Embryonic facial prominence (tissue), 1 donor: Measurements from ENCODE around the gene JAKMIP1.

ENCODE experiments used
- DNase-seq: peaks from one replicate; pipeline ENCODE4 v3.0.0-alpha.2; 2016; ENCODE audit errors: extremely low spot score

JAKMIP1 gene

GRCh38 chr4:6065166-6065565 is 135.2 kb downstream of the JAKMIP1 start:
- DNase-seq = no peak

DNA sequence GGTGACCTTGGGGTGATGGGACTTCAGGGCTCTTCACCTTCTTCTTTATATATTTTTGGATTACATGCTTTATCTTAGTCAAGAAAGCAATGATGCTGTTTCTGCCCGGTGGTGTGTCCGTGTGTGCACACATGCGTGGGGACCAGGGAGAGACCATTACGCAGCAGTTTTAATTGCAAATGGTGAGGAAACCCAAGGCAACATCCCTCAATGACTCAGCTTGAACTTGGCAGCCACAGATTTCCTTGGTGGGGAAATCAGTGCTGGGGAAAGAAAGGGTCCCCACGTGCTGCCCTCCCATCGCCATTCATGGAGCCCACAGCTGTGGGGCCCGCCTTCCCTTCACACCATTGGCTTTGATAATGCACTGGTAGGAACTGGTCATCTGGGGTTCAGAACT is 136.0 kb downstream of the JAKMIP1 start:
- DNase-seq = no peak

DNA sequence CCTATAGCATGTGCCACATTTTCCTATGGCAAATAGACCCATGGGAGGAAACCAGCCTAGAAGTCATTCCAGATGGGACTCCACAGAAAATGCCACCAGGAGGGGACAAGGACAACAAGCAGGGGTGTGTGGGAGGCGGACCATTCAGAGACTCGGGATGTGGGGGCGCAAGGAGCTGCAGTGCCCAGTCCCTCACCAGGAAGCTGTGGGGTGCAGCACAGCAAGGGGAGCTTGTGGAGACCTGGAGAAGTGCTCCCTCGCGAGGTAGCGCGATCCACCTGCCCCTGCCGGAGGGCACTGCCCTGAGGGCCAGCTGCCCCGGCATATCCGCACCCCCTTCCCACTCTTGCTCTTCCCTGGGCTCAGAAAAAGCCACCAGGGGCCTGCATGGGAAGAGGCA is 136.7 kb downstream of the JAKMIP1 start:
- no peak for DNase-seq

DNA sequence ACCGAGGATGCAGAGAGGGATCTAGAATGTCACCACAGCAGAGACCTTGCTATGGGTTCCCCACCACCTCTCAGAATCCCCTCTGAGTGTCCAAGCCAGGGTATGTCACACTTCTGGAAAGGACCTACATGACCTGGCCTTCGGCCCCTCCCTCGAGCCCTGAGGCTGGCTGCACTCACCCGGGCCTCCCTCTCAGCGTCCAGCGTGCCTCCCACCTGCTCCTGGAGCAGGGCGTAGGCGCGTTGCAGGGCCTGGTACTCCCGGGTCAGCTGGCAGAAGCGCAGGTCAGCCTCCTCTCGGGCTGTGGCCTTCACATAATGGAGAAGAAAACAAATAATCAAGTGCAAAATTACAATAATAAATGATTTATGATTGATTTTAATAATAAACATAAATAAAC is 138.2 kb downstream of the JAKMIP1 start:
- DNase-seq = no peak

DNA sequence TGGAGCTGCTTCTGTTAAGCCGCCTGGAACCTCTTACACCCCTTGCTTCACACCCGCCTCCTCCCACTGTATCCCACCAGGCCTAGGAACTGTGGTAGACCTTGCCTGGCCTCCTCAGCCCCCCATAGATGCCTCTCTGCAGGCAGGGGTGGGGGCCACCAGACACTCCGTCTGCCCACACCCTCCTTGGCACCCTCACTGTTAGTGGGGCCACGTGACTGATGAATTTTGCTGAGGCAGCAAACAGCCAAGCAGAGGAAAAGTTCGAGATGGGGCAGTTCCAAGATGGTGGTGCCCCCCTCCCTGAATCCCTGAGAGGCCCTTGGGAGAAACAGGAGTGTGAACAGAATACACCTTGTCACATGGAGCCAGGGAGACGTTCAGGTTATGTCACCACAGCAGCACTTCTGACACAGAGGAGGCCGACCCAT is 141.0 kb downstream of the JAKMIP1 start:
- DNase-seq = no peak

- no peak for DNase-seq
Observed at GRCh38 chr4:6058531-6059374, 141.6 kb downstream of the JAKMIP1 start.

DNA sequence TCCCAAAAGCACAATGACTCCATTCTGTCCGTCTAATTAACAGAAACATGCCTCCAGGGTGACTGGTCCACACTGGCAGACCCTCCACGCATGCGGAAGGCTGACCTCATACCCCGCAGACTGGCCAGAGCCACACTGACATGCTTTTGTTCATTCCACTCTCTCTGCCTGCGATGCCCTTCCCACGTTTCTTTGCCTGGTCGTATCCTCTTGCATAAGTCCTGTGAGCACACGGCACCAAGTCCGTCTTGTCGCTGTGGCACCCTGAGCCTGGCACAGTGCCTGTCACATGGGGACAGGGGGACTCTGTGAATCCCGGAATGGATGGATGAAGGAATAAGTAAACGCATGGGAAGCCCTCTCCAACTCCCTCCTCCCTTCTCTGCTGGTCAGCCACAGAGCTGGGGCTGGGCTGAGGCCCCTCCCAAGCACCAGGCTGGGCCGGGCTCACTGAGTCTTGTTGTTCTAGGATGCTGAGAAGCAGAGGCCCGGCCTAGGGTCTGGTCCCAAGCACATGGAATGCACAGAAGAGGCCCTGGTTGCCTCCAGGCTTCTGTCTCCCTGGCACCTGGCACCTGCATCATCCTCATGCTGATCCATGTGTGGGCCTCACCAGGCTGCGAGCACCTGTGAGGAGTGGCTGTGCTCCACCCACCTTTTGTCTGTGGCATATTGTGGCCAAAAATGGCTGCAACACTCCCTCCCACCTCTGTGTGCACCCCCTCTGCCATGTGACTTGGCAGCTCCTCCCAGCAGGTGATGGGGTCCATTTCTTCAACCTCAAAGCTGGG is 143.2 kb downstream of the JAKMIP1 start:
- DNase-seq = no peak

DNA sequence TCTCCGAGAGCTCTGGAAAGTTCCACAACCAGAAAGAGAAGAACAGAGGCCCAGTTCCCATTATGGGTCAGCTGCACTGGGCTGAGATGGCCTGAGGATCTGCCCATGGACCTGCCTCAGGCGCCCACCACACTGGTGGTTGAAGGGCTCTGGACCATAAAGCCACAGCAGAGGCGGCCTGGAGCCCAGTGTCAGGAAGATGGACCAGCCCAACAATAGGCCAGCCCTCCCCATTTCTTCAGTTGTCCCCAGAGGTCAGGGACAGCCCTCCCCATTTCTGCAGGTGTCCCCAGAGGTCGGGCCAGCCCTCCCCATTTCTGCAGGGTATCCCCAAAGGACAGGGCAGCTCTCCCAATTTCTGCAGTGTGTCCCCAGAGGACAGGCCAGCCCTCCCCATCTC is 144.9 kb downstream of the JAKMIP1 start:
- no peak for DNase-seq

DNA sequence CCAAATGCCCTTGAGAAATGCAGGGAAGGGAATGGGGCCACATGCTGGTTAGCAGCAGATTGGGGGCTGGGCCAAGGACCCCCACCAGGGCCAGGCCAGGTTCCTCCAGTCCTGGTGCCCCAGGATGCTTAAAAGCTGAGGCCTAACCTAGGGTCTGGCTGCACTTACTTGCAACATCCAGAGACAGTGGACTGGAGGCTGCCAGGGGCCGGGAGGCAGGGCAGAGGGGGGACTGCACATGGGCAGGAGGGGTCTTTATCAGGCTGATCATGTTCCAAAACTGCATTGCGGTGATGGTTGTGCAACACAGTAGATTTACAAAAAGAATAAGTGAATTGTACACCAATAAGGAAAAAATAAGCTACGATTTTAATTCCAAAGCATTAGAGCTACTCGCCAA is 145.3 kb downstream of the JAKMIP1 start:
- DNase-seq = no peak

- DNase-seq = no peak
Observed at GRCh38 chr4:6054162-6054922, 146.0 kb downstream of the JAKMIP1 start.

GRCh38 chr4:6052679-6053078 is 147.7 kb downstream of the JAKMIP1 start:
- DNase-seq = no peak

DNA sequence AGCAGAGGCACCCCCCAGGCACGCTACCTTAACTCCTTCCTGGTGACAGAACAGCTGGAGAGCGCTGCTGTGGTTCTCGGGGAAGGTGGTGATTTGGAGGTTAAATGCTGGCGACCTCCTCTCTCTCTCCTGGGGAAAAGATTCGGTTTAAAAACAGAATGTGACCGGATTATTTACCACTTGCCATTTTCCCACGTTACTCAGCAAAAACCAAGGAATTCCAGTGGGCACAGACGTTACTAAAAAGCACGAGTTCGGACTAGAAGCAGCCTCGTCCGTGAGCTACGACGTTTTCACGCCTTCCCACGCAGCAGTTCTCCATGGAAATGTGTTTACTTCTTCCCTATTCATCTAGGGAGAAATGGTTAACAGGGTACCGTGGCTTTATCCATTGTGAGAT is 149.8 kb downstream of the JAKMIP1 start:
- no peak for DNase-seq

- no peak for DNase-seq
Observed at GRCh38 chr4:6049985-6050384, 150.4 kb downstream of the JAKMIP1 start.

- DNase-seq = no peak
Observed at GRCh38 chr4:6049278-6049677, 151.1 kb downstream of the JAKMIP1 start.

DNA sequence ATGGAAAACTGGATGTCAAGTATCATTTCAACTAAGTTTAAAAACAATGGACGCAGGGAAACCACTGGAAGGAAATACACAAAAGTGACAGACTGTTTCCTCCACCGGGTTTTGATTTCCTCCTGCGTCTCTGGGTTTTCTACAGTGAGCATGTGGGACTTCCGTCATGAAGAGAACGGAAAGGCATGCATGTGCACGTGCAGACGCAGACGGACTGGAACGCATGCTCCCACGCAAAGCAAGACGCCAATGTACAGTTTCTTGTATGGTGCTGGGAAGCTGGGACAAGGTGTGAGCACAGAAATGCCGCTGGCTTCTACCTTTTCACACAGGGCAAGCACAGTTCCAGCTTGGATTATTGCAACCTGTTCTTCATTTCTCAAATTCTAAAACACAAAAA is 151.8 kb downstream of the JAKMIP1 start:
- no peak for DNase-seq

DNA sequence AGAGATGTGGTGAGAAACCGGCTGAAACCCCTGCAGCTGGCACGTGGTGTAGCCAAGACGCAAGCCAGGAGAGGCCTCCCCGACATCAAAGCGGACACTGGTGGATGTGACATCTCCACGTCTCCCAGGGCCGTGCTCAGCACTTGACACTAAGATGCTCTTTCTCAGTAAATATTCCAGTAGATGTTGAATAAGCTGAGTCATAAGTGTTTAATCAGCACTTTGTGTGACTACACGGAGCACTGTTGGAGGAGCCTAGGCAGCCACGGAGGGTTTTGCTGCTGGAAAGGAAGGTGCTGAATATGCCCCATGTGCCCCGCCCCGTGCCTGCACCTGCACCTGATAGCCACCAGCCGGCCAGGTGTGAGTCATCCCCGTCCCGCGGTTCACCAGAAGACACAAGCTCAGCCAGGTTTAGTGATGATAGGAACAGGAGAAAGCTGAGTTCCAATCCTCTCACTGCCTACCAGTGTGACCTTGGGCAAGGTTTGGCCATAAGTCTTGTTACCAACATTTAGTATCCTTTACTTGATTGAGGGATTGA is 153.1 kb downstream of the JAKMIP1 start:
- no peak for DNase-seq

GRCh38 chr4:6046526-6047129 is 153.7 kb downstream of the JAKMIP1 start:
- no peak for DNase-seq

GRCh38 chr4:6044805-6045204 is 155.5 kb downstream of the JAKMIP1 start:
- DNase-seq = no peak

DNA sequence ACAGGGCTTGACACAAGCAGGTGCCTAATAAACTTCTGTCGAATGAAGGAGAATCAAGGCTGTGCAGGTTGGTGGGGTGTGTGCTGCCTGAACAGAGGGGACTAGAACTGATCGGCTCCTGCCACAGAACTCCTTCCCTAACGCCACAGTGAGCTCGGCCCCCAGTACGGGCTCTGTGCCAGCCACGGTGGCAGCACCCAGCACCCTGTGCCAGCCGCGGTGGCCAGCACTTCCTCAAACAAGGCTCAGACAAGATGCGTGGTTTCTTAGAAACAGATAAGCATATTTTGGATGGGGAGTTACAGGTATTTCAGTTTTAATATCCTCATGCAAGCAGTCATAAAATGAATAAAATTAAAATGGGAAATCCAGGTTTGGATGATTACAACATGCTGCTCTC is 156.1 kb downstream of the JAKMIP1 start:
- no peak for DNase-seq

GRCh38 chr4:6043843-6044242 is 156.5 kb downstream of the JAKMIP1 start:
- DNase-seq = no peak

DNA sequence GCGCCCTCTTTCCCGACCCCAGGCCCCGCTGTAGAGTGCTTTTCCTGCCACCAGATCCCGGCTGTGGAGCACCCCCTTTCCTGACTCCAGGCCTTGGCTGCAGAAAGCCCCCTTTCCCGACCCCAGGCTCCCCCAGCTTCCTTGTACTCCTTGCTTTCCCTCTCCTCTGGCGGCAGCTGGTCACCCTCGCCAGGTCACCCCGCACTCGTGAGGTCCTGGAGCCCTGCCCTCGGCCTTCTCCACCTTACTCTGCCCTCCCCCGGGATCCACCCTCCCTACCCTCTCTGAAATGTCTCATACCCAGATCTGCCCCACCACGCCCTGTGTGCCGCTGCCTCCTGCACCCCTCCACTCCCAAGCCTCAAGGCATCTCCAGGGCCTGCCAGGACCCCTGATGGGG is 157.2 kb downstream of the JAKMIP1 start:
- DNase-seq = no peak
